ES-I3 (cell line): ENCODE results near the gene ODF4.

Source experiments
- H3K36me3 ChIP-seq: 2 replicates; pipeline ENCODE4 v1.6.1; 2013; ENCODE audit warnings: mild to moderate bottlenecking, low read length, control low read depth, moderate library complexity; ENCODE audit not compliant: insufficient read depth
- H3K4me1 ChIP-seq: 2 replicates; pipeline ENCODE4 v1.6.1; 2013; ENCODE audit warnings: mild to moderate bottlenecking, control low read depth, low read length; ENCODE audit not compliant: insufficient read depth
- H3K9ac ChIP-seq: 2 replicates; pipeline ENCODE4 v1.6.1; 2013; ENCODE audit warnings: low read depth, mild to moderate bottlenecking, low read length, moderate library complexity
- H3K9me3 ChIP-seq: 2 replicates; pipeline ENCODE4 v1.6.1; 2013; ENCODE audit warnings: mild to moderate bottlenecking, low read length, moderate library complexity; ENCODE audit not compliant: control insufficient read depth, insufficient read depth

The ODF4 gene

DNA sequence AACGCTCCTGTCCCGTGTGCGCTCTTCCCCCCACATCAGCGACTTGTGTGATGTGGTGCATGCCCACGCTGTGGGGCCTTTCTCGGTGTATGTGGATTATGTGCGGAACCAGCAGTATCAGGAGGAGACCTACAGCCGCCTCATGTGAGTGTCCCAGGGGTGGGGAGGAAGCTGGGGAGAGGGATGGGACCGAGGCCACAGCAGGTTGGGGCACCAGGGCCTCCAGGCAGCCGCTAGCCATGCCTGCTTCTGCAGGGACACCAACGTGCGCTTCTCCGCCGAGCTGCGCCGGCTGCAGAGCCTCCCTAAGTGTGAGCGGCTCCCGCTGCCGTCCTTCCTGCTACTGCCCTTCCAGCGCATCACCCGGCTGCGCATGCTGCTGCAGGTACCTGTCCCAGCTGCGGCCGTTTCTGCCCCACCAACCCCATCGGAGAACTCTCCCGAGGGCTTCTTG, 23.8 kb upstream of the ODF4 start:
- Histone ChIP-seq H3K36me3 (no peaks in the 10 kb centered on the region), H3K9me3 (no peaks in the 10 kb centered on the region), H3K4me1 (peaks cover 11% of the 10 kb centered on the region; the same call in 1 of the 2 replicates), H3K9ac (peak overlapping the region; percentile 62)

DNA sequence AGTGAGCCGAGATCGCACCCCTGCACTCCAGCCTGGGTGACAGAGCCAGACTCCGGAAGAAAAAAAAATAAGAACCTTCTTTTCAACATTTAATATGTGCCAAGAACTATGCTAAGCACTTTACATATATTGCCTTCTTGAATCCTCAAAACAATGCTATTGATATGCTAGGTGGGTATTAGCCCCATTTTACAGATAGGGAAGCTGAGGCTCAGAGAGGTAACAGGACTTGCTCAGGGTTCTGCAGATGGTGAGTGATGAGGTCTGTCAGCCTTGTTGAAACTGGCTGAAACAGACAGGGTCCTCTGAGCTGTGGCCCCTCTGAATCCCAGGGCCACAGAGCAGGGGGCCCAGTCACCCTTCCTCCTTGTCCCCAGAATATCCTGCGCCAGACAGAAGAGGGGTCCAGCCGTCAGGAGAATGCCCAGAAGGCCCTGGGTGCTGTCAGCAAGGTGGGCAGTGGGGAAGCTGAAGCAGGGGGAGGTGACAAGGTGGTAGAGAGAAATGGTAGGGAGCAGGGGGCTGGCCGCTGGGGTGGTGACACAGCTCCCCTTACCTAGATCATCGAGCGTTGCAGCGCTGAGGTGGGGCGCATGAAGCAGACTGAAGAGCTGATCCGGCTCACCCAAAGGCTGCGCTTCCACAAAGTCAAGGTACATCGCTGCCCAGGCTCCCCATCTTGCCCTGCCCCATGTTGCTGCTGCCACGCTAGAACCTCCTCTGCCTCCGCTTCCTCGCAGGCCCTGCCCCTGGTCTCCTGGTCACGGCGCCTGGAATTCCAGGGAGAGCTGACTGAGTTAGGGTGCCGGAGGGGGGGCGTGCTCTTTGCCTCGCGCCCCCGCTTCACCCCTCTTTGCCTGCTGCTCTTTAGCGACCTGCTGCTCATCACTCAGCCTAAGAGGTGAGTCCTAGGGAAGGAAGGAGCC, 21.4 kb upstream of the ODF4 start:
- Histone ChIP-seq H3K4me1 (peaks cover 11% of the 10 kb centered on the region; the same call in 1 of the 2 replicates), H3K9me3 (no peaks in the 10 kb centered on the region), H3K36me3 (no peaks in the 10 kb centered on the region), H3K9ac (no peak overlapping the region)

DNA sequence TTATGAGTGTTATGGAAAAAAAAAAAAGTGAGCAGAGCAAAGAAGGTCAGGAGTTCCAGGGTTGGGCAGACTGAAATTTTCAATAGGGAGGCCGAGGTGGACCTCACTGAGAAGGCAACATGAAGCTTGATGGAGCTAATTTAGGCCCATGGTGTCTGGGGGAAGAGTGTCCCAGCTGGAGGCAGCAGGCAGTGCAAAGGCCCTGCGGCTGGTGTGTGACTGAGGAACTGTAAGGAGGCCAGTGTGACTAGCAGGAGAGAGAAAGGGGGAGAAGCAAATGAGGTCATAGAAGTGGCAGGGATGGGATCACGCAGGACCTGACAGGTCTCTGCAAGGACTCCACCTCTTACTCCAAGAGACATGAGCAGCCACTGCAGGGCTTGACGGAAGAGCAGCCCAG, 19.4 kb upstream of the ODF4 start:
- Histone ChIP-seq H3K4me1 (peaks cover 8% of the 10 kb centered on the region; the same call in 1 of the 2 replicates), H3K9ac (no peak overlapping the region), H3K36me3 (no peaks in the 10 kb centered on the region), H3K9me3 (no peaks in the 10 kb centered on the region)

DNA sequence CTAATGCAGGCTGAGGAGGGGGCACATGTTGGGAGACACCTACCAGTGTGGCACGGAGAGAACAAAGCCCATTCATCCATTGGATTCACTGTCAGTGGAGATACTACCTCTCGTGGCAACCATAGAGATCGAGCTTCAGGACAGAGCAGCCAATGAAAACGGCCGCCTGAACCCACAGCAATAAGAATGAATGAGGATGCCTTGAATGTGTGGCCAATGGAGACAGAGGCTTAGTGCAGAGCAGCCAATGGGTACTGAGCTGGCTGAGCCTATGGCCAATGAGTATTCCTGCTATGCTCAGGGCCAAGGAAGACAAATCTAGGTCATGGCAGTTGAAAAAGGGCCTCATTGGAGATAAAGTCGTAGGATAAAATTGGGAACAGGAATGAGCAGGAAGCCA, 18.6 kb upstream of the ODF4 start:
- Histone ChIP-seq H3K4me1 (peaks cover 9% of the 10 kb centered on the region), H3K36me3 (no peaks in the 10 kb centered on the region), H3K9ac (no peak overlapping the region), H3K9me3 (no peaks in the 10 kb centered on the region)

DNA sequence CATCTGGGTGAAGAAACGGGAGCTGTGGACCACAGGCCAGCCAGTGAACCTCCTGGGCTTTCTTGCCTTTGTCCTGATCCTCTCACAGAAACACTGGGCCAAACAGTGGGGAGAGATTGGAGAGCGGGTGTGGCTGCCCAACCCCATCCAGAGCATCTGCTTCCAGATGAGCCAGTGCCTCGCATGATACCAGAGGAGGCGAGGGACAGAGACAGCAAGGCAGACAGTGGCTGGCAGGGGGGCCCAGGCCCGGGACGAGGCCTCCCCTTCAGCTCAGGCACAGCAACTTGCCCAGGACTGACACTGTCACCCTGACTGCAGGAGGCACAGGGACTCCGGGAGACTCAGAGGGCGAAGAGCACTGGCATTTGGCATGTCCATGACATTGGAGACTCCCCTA, 17.6 kb upstream of the ODF4 start:
- H3K9me3 ChIP-seq, result no peaks in the 10 kb centered on the region
- peaks cover 7% of the 10 kb centered on the region for H3K4me1 ChIP-seq
- H3K9ac ChIP-seq, result no peak overlapping the region
- H3K36me3 ChIP-seq, result no peaks in the 10 kb centered on the region

DNA sequence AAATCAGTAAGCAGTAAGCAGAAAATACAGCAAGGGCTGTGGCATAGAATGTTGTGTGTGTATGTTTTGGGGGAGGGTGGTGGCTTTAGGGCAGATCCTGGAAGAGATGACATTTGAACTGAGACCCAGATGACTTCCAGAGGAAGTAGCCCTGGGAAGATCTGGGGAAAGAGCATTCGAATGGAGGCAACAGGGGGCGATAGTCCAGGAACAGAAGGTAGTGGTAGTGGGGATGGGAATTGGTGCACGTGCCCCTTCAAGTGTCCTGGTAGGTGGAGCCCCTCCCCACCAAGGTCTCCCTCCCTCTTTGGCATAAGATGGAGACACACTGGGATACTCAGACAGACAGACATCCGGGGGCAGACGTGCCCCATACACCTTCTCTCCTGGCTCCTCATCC, 15.5 kb upstream of the ODF4 start:
- H3K36me3 ChIP-seq, result no peaks in the 10 kb centered on the region

DNA sequence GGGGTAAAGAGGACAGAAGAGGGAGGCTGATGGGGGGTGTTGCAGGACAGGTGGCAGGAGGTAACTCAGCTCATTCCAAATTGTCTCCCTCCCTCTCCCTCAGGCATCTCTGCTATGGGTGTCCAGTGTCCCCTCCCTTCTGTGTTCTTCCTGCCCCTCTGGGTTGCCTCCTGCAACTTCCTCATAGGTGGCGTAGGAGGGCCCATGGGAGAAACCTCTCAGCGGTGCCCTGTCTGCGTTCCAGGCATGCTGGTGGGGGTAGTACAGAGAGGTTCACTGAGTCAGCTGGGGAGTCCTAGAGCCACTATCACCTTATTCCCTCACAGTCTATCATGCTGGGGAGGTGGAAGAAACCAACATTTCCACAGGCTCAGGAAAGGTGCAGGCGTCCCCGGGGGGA, 14.7 kb upstream of the ODF4 start:
- H3K9ac ChIP-seq, result no peak overlapping the region
- H3K4me1 ChIP-seq, result peaks cover 7% of the 10 kb centered on the region
- H3K36me3 ChIP-seq, result no peaks in the 10 kb centered on the region
- no peaks in the 10 kb centered on the region for H3K9me3 ChIP-seq

More for the DNA sequence above, 15.5 kb upstream of the ODF4 start:
- no peak overlapping the region for H3K9ac ChIP-seq
- H3K4me1 ChIP-seq, result peaks cover 7% of the 10 kb centered on the region
- H3K9me3 ChIP-seq, result no peaks in the 10 kb centered on the region

DNA sequence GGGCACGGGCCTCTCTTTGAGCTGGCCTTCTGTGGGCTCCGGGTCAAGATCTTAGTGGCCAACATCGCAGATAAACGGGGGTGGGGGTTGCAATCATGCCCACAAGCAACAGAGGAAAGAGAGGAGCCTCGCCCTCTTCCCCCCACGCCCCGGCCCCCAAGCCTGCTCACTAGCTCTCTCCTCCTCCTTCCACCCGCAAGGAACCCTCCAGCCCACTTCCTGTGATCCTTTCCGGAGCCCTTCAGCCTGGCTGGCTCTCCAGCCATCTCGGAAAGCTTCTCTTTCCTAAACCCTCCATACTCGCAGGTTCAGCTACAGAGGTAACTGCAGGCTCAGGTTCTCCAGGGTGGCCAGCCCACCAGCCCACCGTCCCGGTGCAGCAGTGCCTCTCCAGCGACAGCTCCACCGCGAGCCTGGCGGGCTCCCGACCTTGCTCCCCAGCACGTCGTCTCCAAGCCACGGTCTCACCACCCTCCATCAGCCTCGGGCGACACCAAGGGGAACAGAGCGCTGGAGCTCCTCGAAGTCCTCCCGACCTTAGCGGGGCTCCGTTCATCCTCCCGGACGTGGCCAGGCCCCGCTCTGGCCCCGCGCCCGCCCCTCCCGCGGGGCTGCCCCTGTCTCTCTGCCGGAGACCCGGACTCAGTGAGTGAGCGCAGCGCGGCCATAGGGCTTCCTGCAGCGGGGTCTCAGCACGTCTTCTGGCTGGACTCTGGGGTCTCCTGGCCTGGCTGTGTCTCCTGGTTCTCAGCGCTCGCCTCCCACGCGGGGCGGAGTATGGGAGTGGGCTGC, 12.9 kb upstream of the ODF4 start:
- H3K36me3 ChIP-seq, result no peaks in the 10 kb centered on the region
- peaks cover 7% of the 10 kb centered on the region for H3K4me1 ChIP-seq
- H3K9me3 ChIP-seq, result no peaks in the 10 kb centered on the region
- H3K9ac ChIP-seq, result peak overlapping the region; percentile 56

DNA sequence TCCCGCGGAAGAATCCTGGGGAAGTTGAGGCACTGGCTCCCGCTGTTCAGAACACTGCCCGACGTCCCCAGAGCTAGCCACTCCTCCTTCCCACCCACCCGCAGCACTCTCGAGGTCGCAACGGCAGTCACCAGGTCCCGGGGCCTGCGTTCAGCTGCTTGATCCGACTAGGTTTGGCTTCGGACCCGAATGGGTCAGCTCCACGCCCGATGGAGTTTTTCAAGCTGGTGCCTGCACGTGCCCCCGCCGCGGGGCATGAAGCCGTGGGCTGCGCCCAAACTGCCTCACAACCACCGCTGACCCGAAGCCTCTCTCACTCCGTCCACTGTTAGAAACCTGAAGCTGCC, 12.4 kb upstream of the ODF4 start:
- Histone ChIP-seq H3K9ac (peak overlapping the region; percentile 56), H3K4me1 (peaks cover 7% of the 10 kb centered on the region), H3K36me3 (no peaks in the 10 kb centered on the region), H3K9me3 (no peaks in the 10 kb centered on the region)

DNA sequence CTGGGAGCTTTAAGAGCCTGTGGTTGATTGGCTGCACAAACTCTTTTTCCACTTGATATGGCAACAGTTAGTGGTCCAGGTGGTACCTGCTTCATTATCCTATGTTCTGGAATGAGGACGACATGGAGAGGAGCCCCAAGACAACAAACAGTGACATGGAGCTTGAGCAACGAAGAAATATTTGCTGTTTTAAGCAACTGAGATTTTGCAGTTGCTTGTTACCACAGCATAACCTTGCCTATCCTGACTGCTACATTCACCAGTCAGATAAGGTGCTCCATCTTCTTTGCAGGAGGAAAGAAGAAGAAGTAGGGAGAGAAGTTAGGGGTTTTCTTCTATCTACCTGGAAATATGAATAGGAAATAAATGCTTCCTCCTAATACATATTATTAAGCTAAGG, 7.5 kb upstream of the ODF4 start:
- Histone ChIP-seq H3K36me3 (no peaks in the 10 kb centered on the region), H3K9me3 (no peaks in the 10 kb centered on the region)

DNA sequence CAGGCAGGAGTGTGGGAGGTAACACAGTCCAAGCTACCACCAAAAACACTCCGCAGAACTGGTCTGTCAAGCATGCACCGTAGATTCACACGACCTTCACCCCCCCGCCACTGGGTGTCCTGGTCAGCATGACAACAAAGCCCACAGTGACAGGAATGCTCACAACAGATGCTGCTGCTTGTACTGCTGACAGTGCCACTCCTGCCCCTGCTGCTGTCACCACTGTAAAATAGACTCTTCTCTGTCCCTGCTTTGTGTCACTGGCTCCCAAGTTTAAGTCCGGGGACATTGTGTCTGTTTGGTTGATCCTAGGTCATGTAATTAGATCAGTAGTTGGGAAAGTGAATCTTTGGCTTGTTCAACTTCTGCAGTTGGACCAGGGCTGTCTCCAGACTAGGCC, 7.0 kb upstream of the ODF4 start:
- Histone ChIP-seq H3K4me1 (peaks cover 6% of the 10 kb centered on the region; the same call in 1 of the 2 replicates), H3K36me3 (no peaks in the 10 kb centered on the region), H3K9ac (no peak overlapping the region), H3K9me3 (no peaks in the 10 kb centered on the region)

More for the DNA sequence above, 7.5 kb upstream of the ODF4 start:
- peaks cover 6% of the 10 kb centered on the region; the same call in 1 of the 2 replicates for H3K4me1 ChIP-seq
- H3K9ac ChIP-seq, result no peak overlapping the region

DNA sequence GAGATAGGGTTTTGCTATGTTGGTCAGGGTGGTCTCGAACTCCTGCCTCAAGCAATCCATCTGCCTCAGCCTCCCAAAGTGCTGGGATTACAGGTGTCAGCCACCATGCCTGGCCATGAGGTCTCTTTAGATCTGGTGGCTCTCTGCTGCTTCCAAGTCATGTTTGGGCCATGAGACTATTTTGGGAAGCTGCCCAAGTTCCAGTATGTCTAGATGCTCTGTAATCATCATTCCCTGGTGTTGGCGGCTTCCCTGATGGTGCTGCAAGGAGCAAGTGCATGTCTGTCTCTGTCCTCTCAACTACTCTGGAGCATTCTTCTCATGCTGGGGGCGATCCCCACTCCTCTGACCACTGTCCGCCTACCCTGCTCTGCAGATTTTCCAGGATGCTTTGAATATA, 6.4 kb upstream of the ODF4 start:
- H3K36me3 ChIP-seq, result no peaks in the 10 kb centered on the region
- no peaks in the 10 kb centered on the region for H3K9me3 ChIP-seq
- H3K4me1 ChIP-seq, result peaks cover 9% of the 10 kb centered on the region
- H3K9ac ChIP-seq, result no peak overlapping the region

DNA sequence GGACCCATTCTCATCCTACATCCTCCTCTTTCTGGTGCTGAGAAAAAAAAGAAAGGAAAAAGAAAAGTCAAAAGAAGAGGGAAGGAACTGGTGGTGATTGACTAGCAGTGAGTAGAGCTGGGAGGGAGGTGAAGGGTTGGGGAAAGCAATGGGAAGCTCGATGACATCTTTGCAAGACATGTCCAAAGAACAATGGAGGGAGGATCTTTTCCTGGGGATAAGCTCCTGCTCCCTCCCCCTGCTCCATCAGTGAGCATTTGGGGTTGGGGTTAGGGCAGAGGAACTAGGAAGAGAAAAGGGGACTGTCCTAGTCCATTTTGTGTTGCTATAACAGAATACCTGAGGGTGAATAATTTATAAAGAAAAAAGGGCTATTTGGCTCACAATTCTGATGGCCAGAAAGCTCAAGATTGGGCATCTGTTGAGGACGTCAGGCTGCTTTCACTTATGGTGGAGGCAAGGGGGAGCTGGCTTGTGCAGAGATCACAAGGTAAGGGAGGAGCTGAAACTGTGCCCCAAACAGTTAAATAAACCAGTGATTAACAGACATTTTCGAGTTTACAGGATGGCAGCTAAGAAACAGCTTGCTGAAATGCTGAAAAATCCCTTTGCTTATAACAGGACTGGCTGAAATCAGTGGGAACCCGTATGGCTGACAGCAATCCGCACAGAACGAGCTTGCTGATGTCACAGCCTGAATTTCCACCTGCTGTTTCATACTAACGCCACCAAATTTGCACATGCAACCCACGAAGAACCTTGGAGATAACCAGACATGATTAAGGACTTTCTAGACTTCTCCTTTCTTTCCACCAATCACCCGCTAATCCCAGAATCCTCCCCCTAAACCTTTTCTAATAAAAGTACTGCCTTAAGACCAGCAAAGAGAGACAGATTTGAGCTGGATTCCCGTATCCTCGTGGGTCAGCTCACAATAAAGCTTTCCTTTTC, 1.6 kb upstream of the ODF4 start:
- Histone ChIP-seq H3K36me3 (no peaks in the 10 kb centered on the region), H3K9ac (no peak overlapping the region)

DNA sequence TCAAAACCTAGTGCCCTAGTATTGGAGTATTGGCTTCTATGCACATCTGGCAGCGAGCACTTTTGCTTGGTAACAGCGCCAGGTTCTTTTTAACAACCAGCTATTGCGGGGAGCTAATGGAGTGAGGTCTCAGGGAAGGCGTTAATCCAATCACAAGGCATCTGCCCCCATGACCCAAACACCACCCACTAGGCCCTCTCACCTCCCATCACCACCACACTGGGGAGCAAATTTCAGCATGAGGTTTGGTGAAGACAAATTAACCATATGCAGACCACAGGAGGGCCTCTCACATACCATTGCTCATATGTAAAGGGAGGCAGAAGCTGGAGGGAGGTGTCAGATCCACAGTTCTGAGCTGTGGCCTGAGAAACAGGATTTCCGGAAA, 893 bp upstream of the ODF4 start:
- Histone ChIP-seq H3K9me3 (no peaks in the 10 kb centered on the region), H3K4me1 (peaks cover 21% of the 10 kb centered on the region), H3K36me3 (no peaks in the 10 kb centered on the region), H3K9ac (no peak overlapping the region)

More for the DNA sequence above, 1.6 kb upstream of the ODF4 start:
- H3K9me3 ChIP-seq, result no peaks in the 10 kb centered on the region
- peaks cover 21% of the 10 kb centered on the region for H3K4me1 ChIP-seq
